ENCODE results near the gene CINP. TPM values are rescaled to one million over a fixed set of nuclear protein-coding genes. Genes with fewer than 3 reads are reported as not detected.
"Not testable (repeated sequence)": the region's sequence is repeated elsewhere in the genome, so short reads cannot be mapped to it uniquely, and the experiment has no call there.

CINP gene
- total and polyA plus RNA-seq, 12 donors = 26.6 to 46.0 (median 31.3) TPM

DNA sequence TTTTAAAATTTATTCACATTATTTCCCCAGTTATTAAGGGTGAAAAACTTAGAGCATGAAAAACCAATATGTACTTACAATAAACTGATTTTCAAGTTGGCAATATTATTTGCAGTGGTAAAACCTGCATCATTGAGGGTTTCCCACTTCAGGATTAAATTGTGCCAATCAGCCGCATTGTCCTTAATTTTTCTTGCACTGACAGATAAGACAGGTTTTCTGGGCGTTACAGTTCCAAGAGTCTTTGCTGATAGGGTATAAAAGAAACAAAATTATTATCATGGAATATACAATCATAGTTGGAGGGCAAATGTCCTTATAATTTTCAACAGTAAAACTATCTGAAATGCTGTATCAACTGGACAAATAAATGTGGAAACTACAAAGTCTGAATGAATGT lies 3.3 kb downstream of the CINP start:
- DNase-seq = no peak
- intact Hi-C loops (cut with DNase I) = no loop called here
- 91 to 96% methylated on average over 2 of the region's 2 CpGs for WGBS, 2 donors
- H3K4me3 ChIP-seq = no peak overlapping the region
- H3K4me1 ChIP-seq = peaks cover 0 to 26% (median 22%) of the 10 kb centered on the region in 9 donors
- no peak overlapping the region for H3K27ac ChIP-seq
- no peaks in the 10 kb centered on the region for H3K9me3 ChIP-seq
- no peak for ATAC-seq
- no peak for TF ChIP-seq CTCF (IDR thresholded peaks at IDR 0.05)
- H3K27me3 ChIP-seq = no peaks in the 10 kb centered on the region
- peaks cover 0 to 63% (median 52%) of the 10 kb centered on the region in 9 donors for H3K36me3 ChIP-seq

GRCh38 chr14:102356280-102356679 lies 6.4 kb downstream of the CINP start:
- ATAC-seq (no peak), DNase-seq (no peak)
- Histone ChIP-seq H3K4me3 (no peak overlapping the region), H3K9me3 (no peaks in the 10 kb centered on the region), H3K36me3 (peaks cover 0 to 91% (median 70%) of the 10 kb centered on the region in 9 donors), H3K27ac (no peak overlapping the region), H3K4me1 (peaks cover 0 to 22% (median 13%) of the 10 kb centered on the region in 9 donors), H3K27me3 (no peaks in the 10 kb centered on the region)
- WGBS, 2 donors = 94 to 95% methylated on average over 3 of the region's 3 CpGs
- intact Hi-C loops (cut with DNase I) = no loop called here
- TF ChIP-seq CTCF (IDR thresholded peaks at IDR 0.05) = no peak

GRCh38 chr14:102353126-102353619 lies 9.5 kb downstream of the CINP start:
- H3K36me3 ChIP-seq = peaks cover 0 to 96% (median 71%) of the 10 kb centered on the region in 9 donors
- H3K9me3 ChIP-seq = no peaks in the 10 kb centered on the region
- DNase-seq (no peak), ATAC-seq (no peak)
- no peak for TF ChIP-seq CTCF (IDR thresholded peaks at IDR 0.05)
- intact Hi-C loops (cut with DNase I) = no loop called here
- WGBS, 2 donors = 84% methylated on average over 8 of the region's 8 CpGs
- H3K27me3 ChIP-seq = no peaks in the 10 kb centered on the region
- H3K27ac ChIP-seq = peak overlapping the region in 2 of 10 donors; percentile 3 to 87
- H3K4me3 ChIP-seq = no peak overlapping the region
- H3K4me1 ChIP-seq = peaks cover 0 to 29% (median 19%) of the 10 kb centered on the region in 9 donors

DNA sequence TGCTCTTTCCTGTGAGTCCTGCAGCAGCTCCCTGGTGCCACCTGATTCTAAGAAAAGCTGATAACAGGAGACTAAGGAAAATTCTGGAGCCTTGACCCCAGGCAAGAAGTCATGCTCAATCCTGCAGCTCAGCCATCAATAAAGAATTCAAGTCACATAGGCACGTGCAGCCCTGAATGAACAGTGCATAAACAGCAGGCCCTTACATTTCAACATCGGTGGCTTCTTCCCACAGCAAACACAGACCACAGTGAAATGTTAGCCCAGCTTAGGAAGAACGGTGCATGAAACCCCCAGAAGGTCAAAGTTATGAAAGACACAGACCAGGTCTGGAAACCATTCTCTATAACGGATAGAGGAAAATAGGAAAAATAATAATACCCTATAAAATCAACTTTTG lies 10.5 kb downstream of the CINP start:
- 77% methylated on average over 4 of the region's 4 CpGs for WGBS, 2 donors
- TF ChIP-seq CTCF (IDR thresholded peaks at IDR 0.05) = no peak
- intact Hi-C loops (cut with DNase I) = no loop called here
- Histone ChIP-seq H3K36me3 (peaks cover 0 to 96% (median 72%) of the 10 kb centered on the region in 9 donors), H3K27me3 (no peaks in the 10 kb centered on the region), H3K4me3 (peak overlapping the region in 1 of 10 donors; percentile 30), H3K4me1 (peaks cover 0 to 29% (median 19%) of the 10 kb centered on the region in 9 donors), H3K9me3 (no peaks in the 10 kb centered on the region), H3K27ac (peak overlapping the region in 9 of 10 donors; percentile 23 to 87 (median 61))
- ATAC-seq = no peak
- no peak for DNase-seq

DNA sequence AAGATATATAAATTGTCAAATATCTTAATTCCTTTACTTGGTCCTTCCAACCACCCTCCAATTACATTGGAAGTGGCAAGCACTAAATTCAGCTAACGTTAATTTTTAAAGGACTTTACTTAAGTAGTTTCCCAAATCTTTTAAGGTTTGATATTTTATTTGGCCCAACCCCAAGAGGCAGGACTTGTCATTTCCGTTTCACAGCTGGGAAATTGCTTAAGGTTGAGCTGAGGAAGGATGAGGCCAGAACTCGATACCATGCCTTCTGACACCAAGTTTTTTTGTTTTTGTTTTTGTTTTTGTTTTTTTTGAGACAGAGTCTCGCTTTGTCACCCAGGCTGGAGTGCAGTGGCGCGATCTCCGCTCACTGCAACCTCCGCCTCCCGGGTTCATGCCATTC lies 11.1 kb downstream of the CINP start:
- Histone ChIP-seq H3K36me3 (peaks cover 0 to 96% (median 72%) of the 10 kb centered on the region in 9 donors), H3K4me1 (peaks cover 0 to 29% (median 19%) of the 10 kb centered on the region in 9 donors), H3K4me3 (peak overlapping the region in 2 of 10 donors; percentile 5 to 30), H3K27ac (peak overlapping the region in 9 of 10 donors; percentile 48 to 87 (median 65))
- 56 to 58% methylated on average over 9 of the region's 9 CpGs for WGBS, 2 donors
- peak in 1 of 2 donors; percentile 28 for DNase-seq
- H3K9me3 ChIP-seq; H3K27me3 ChIP-seq; intact Hi-C loops (cut with DNase I): not testable (repeated sequence)
- ATAC-seq = peak in 7 of 8 donors; percentile 43 to 85 (median 76)
